ENCODE data around the gene RPS6KA4.

RPS6KA4 gene

GRCh38 chr11:64390558-64390957 is 31.6 kb downstream of the RPS6KA4 start:
- Histone ChIP-seq H2AFZ (ENCODE audit: low read depth, low read length) (no peak overlapping the region), H3K4me2 (ENCODE audit: insufficient read depth, low read length) (no peak overlapping the region), H3K9ac (ENCODE audit: low read depth, low read length) (no peak overlapping the region), H3K4me3 (ENCODE audit: low read depth in 1 of 2, low read length in 2 of 2) (no peak overlapping the region), H3K79me2 (ENCODE audit: insufficient read depth, low read length) (no peaks in the 10 kb centered on the region), H3K27ac (ENCODE audit: low read length) (no peak overlapping the region), H3K4me1 (ENCODE audit: insufficient read depth, low read length) (no peaks in the 10 kb centered on the region), H4K20me1 (ENCODE audit: insufficient read depth, low read length) (no peaks in the 10 kb centered on the region), H3K9me3 (ENCODE audit: insufficient read depth, low read length, severe bottlenecking) (no peaks in the 10 kb centered on the region), H3K27me3 (ENCODE audit: insufficient read depth, low read length, poor library complexity) (no peaks in the 10 kb centered on the region), H3K36me3 (ENCODE audit: insufficient read depth, low read length) (no peaks in the 10 kb centered on the region)
- TF ChIP-seq CTCF (IDR thresholded peaks at IDR 0.05; ENCODE audit: borderline replicate concordance, extremely low read depth, low read length, poor library complexity, severe bottlenecking) (no peak), EZH2 (IDR thresholded peaks at IDR 0.05; ENCODE audit: borderline replicate concordance, low read depth, low read length, severe bottlenecking) (no peak)
- ATAC-seq (ENCODE audit: insufficient read depth, low read depth) (no peak), DNase-seq (no peak)

GRCh38 chr11:64391839-64392238 is 32.9 kb downstream of the RPS6KA4 start:
- ATAC-seq (ENCODE audit: insufficient read depth, low read depth) (no peak), DNase-seq (no peak)
- Histone ChIP-seq H3K4me2 (ENCODE audit: insufficient read depth, low read length) (no peak overlapping the region), H2AFZ (ENCODE audit: low read depth, low read length) (no peak overlapping the region), H3K27me3 (ENCODE audit: insufficient read depth, low read length, poor library complexity) (no peaks in the 10 kb centered on the region), H3K4me1 (ENCODE audit: insufficient read depth, low read length) (no peaks in the 10 kb centered on the region), H3K36me3 (ENCODE audit: insufficient read depth, low read length) (no peaks in the 10 kb centered on the region), H3K4me3 (ENCODE audit: low read depth in 1 of 2, low read length in 2 of 2) (no peak overlapping the region), H3K9me3 (ENCODE audit: insufficient read depth, low read length, severe bottlenecking) (no peaks in the 10 kb centered on the region), H3K9ac (ENCODE audit: low read depth, low read length) (no peak overlapping the region), H4K20me1 (ENCODE audit: insufficient read depth, low read length) (no peaks in the 10 kb centered on the region), H3K27ac (ENCODE audit: low read length) (no peak overlapping the region), H3K79me2 (ENCODE audit: insufficient read depth, low read length) (no peaks in the 10 kb centered on the region)
- TF ChIP-seq CTCF (IDR thresholded peaks at IDR 0.05; ENCODE audit: borderline replicate concordance, extremely low read depth, low read length, poor library complexity, severe bottlenecking) (no peak), EZH2 (IDR thresholded peaks at IDR 0.05; ENCODE audit: borderline replicate concordance, low read depth, low read length, severe bottlenecking) (no peak)

GRCh38 chr11:64395545-64396078 is 36.6 kb downstream of the RPS6KA4 start:
- Histone ChIP-seq H3K9ac (ENCODE audit: low read depth, low read length) (no peak overlapping the region), H3K9me3 (ENCODE audit: insufficient read depth, low read length, severe bottlenecking) (no peaks in the 10 kb centered on the region), H2AFZ (ENCODE audit: low read depth, low read length) (no peak overlapping the region), H4K20me1 (ENCODE audit: insufficient read depth, low read length) (no peaks in the 10 kb centered on the region), H3K79me2 (ENCODE audit: insufficient read depth, low read length) (no peaks in the 10 kb centered on the region), H3K4me2 (ENCODE audit: insufficient read depth, low read length) (no peak overlapping the region), H3K27ac (ENCODE audit: low read length) (no peak overlapping the region), H3K4me3 (ENCODE audit: low read depth in 1 of 2, low read length in 2 of 2) (no peak overlapping the region), H3K4me1 (ENCODE audit: insufficient read depth, low read length) (no peaks in the 10 kb centered on the region), H3K36me3 (ENCODE audit: insufficient read depth, low read length) (no peaks in the 10 kb centered on the region), H3K27me3 (ENCODE audit: insufficient read depth, low read length, poor library complexity) (no peaks in the 10 kb centered on the region)
- no peak for TF ChIP-seq CTCF (IDR thresholded peaks at IDR 0.05; ENCODE audit: borderline replicate concordance, extremely low read depth, low read length, poor library complexity, severe bottlenecking)
- TF ChIP-seq EZH2 (IDR thresholded peaks at IDR 0.05; ENCODE audit: borderline replicate concordance, low read depth, low read length, severe bottlenecking): no peak
- ATAC-seq (ENCODE audit: insufficient read depth, low read depth): no peak
- DNase-seq: no peak
